ENCODE results near the gene MST1R. TPM values are rescaled to one million over a fixed set of nuclear protein-coding genes. Genes with fewer than 3 reads are reported as not detected.
A peak's percentile ranks its signal among the peaks of the same experiment; 100 is the strongest.

The MST1R gene
- polyA plus RNA-seq, 6 donors from 2014 or later, result not detected

GRCh38 chr3:49865198-49865784 is 38.4 kb downstream of the MST1R start:
- Mint-ChIP-seq H3K4me1 (peaks cover 0 to 7% (median 4%) of the 10 kb centered on the region in 3 donors), H3K4me3 (no peak overlapping the region), H3K27ac (no peak overlapping the region), H3K9me3 (peaks cover 0 to 1% (median 0%) of the 10 kb centered on the region in 7 donors), H3K27me3 (peaks cover 31 to 71% (median 54%) of the 10 kb centered on the region in 3 donors), H3K36me3 (no peaks in the 10 kb centered on the region)
- ATAC-seq (ENCODE audit: low read depth in 2 of 2) (no peak), DNase-seq (no peak)

GRCh38 chr3:49864505-49864904 is 39.2 kb downstream of the MST1R start:
- no peak for DNase-seq
- H3K4me1 Mint-ChIP-seq, result peaks cover 0 to 7% (median 4%) of the 10 kb centered on the region in 3 donors
- no peak overlapping the region for H3K4me3 Mint-ChIP-seq
- peaks cover 28 to 68% (median 54%) of the 10 kb centered on the region in 3 donors for H3K27me3 Mint-ChIP-seq
- peaks cover 0 to 1% (median 0%) of the 10 kb centered on the region in 7 donors for H3K9me3 Mint-ChIP-seq
- H3K36me3 Mint-ChIP-seq, result no peaks in the 10 kb centered on the region
- no peak overlapping the region for H3K27ac Mint-ChIP-seq
- no peak for ATAC-seq (ENCODE audit: low read depth in 2 of 2)

- peaks cover 0 to 19% (median 16%) of the 10 kb centered on the region in 3 donors for H3K4me1 Mint-ChIP-seq
- H3K4me3 Mint-ChIP-seq, result peak overlapping the region in 1 of 8 donors; percentile 55
- no peak for DNase-seq
Observed at GRCh38 chr3:49859576-49860305, 43.9 kb downstream of the MST1R start.

GRCh38 chr3:49856181-49857005 is 47.3 kb downstream of the MST1R start, which contains the start of gene TRAIP:
TRAIP (minus strand) TSS chr3:49856564; CDS start chr3:49856453, 111 bp downstream.
- Mint-ChIP-seq H3K36me3 (no peaks in the 10 kb centered on the region), H3K4me1 (peaks cover 0 to 19% (median 12%) of the 10 kb centered on the region in 3 donors), H3K27ac (peak within 1 kb of the TSS in 5 of 6 donors; percentile 70 to 96 (median 89)), H3K9me3 (no peaks in the 10 kb centered on the region), H3K4me3 (peak within 1 kb of the TSS; percentile 84 to 95 (median 90)), H3K27me3 (no peaks in the 10 kb centered on the region)
- ATAC-seq (ENCODE audit: low read depth in 2 of 2) (peak; percentile 98 to 99), DNase-seq (peak; percentile 95)

More at GRCh38 chr3:49859576-49860305, 43.9 kb downstream of the MST1R start:
- peaks cover 13 to 26% (median 16%) of the 10 kb centered on the region in 3 donors for H3K27me3 Mint-ChIP-seq
- H3K27ac Mint-ChIP-seq, result no peak overlapping the region
- no peaks in the 10 kb centered on the region for H3K9me3 Mint-ChIP-seq
- no peaks in the 10 kb centered on the region for H3K36me3 Mint-ChIP-seq
- ATAC-seq (ENCODE audit: low read depth in 2 of 2), result no peak

- Mint-ChIP-seq H3K4me3 (peak overlapping the region in 7 of 8 donors; percentile 84 to 95 (median 90)), H3K36me3 (no peaks in the 10 kb centered on the region), H3K27ac (peak overlapping the region in 1 of 6 donors; percentile 92), H3K27me3 (no peaks in the 10 kb centered on the region), H3K4me1 (peaks cover 0 to 19% (median 12%) of the 10 kb centered on the region in 3 donors), H3K9me3 (no peaks in the 10 kb centered on the region)
- no peak for ATAC-seq (ENCODE audit: low read depth in 2 of 2)
- no peak for DNase-seq
Observed at GRCh38 chr3:49855662-49856061, 48.0 kb downstream of the MST1R start.

GRCh38 chr3:49845694-49846093 is 58.0 kb downstream of the MST1R start:
- ATAC-seq (ENCODE audit: low read depth in 2 of 2), result no peak
- H3K36me3 Mint-ChIP-seq, result no peaks in the 10 kb centered on the region
- DNase-seq, result no peak
- no peak overlapping the region for H3K27ac Mint-ChIP-seq
- no peaks in the 10 kb centered on the region for H3K9me3 Mint-ChIP-seq
- peaks cover 0 to 6% (median 3%) of the 10 kb centered on the region in 3 donors for H3K4me1 Mint-ChIP-seq
- no peaks in the 10 kb centered on the region for H3K27me3 Mint-ChIP-seq
- no peak overlapping the region for H3K4me3 Mint-ChIP-seq

GRCh38 chr3:49844464-49845183 is 59.0 kb downstream of the MST1R start:
- Mint-ChIP-seq H3K9me3 (no peaks in the 10 kb centered on the region), H3K27me3 (no peaks in the 10 kb centered on the region), H3K36me3 (no peaks in the 10 kb centered on the region), H3K4me3 (no peak overlapping the region), H3K4me1 (peaks cover 0 to 6% (median 3%) of the 10 kb centered on the region in 3 donors), H3K27ac (peak overlapping the region in 2 of 6 donors; percentile 32 to 64)
- DNase-seq, result no peak
- no peak for ATAC-seq (ENCODE audit: low read depth in 2 of 2)

GRCh38 chr3:49842843-49843517 is 60.7 kb downstream of the MST1R start:
- H3K36me3 Mint-ChIP-seq, result no peaks in the 10 kb centered on the region
- no peaks in the 10 kb centered on the region for H3K9me3 Mint-ChIP-seq
- ATAC-seq (ENCODE audit: low read depth in 2 of 2) (no peak), DNase-seq (no peak)
- peak overlapping the region in 1 of 6 donors; percentile 33 for H3K27ac Mint-ChIP-seq
- H3K4me3 Mint-ChIP-seq, result no peak overlapping the region
- H3K27me3 Mint-ChIP-seq, result no peaks in the 10 kb centered on the region
- peaks cover 3 to 12% (median 9%) of the 10 kb centered on the region in 3 donors for H3K4me1 Mint-ChIP-seq

GRCh38 chr3:49841806-49842205 is 61.9 kb downstream of the MST1R start:
- DNase-seq, result no peak

GRCh38 chr3:49841126-49841696 is 62.5 kb downstream of the MST1R start:
- no peak for DNase-seq
- Mint-ChIP-seq H3K4me3 (no peak overlapping the region), H3K27me3 (no peaks in the 10 kb centered on the region), H3K4me1 (peaks cover 3 to 12% (median 9%) of the 10 kb centered on the region in 3 donors), H3K27ac (no peak overlapping the region), H3K36me3 (no peaks in the 10 kb centered on the region), H3K9me3 (no peaks in the 10 kb centered on the region)
- ATAC-seq (ENCODE audit: low read depth in 2 of 2), result peak in 1 of 2 donors; percentile 16

More at GRCh38 chr3:49841806-49842205, 61.9 kb downstream of the MST1R start:
- Mint-ChIP-seq H3K27me3 (no peaks in the 10 kb centered on the region), H3K4me3 (no peak overlapping the region), H3K36me3 (no peaks in the 10 kb centered on the region), H3K9me3 (no peaks in the 10 kb centered on the region), H3K27ac (no peak overlapping the region), H3K4me1 (peaks cover 3 to 12% (median 9%) of the 10 kb centered on the region in 3 donors)
- ATAC-seq (ENCODE audit: low read depth in 2 of 2), result no peak

- H3K27me3 Mint-ChIP-seq, result no peaks in the 10 kb centered on the region
- no peak overlapping the region for H3K27ac Mint-ChIP-seq
- ATAC-seq (ENCODE audit: low read depth in 2 of 2) (no peak), DNase-seq (no peak)
- H3K9me3 Mint-ChIP-seq, result no peaks in the 10 kb centered on the region
- peaks cover 3 to 12% (median 9%) of the 10 kb centered on the region in 3 donors for H3K4me1 Mint-ChIP-seq
- peaks cover 0 to under 1% of the 10 kb centered on the region in 2 donors for H3K36me3 Mint-ChIP-seq
- H3K4me3 Mint-ChIP-seq, result no peak overlapping the region
Observed at GRCh38 chr3:49840388-49840787, 63.3 kb downstream of the MST1R start.

- Mint-ChIP-seq H3K27ac (peak overlapping the region in 1 of 6 donors; percentile 74), H3K4me3 (no peak overlapping the region), H3K36me3 (peaks cover 0 to 4% of the 10 kb centered on the region in 2 donors), H3K9me3 (no peaks in the 10 kb centered on the region), H3K27me3 (no peaks in the 10 kb centered on the region), H3K4me1 (peaks cover 3 to 12% (median 9%) of the 10 kb centered on the region in 3 donors)
- ATAC-seq (ENCODE audit: low read depth in 2 of 2) (peak; percentile 98), DNase-seq (peak; percentile 75)
Observed at GRCh38 chr3:49839193-49839809, 64.4 kb downstream of the MST1R start.
